Vagina (tissue), 2 donors: ENCODE results near the gene COQ7.

Source experiments
- CTCF ChIP-seq, 3 experiments: fragments of 450-650 bp in 2 of 3; fragments of 200-600 bp in 1 of 3; sonication (generic) in 1 of 3; IDR thresholded peaks; one replicate each; pipeline ENCODE4 v1.5.1; 2017 to 2019; ENCODE audit warnings: antibody characterized with exemption in 3 of 3, mild to moderate bottlenecking in 2 of 3, moderate library complexity in 2 of 3
- POLR2A ChIP-seq, 2 donors: fragments of 450-650 bp; IDR thresholded peaks; one replicate each; pipeline ENCODE4 v1.6.1; 2017; ENCODE audit warnings: antibody characterized with exemption in 2 of 2, mild to moderate bottlenecking in 2 of 2, moderate library complexity in 2 of 2
- POLR2AphosphoS5 ChIP-seq, 2 donors: sonication (generic); formaldehyde crosslinking; IDR thresholded peaks; one replicate each; pipeline ENCODE4 v1.9.0; 2017; ENCODE audit warnings: antibody characterized with exemption in 2 of 2, mild to moderate bottlenecking in 2 of 2, low read depth in 1 of 2; ENCODE audit not compliant: insufficient read depth in 1 of 2

GRCh38 chr16:19105131-19105530, 37.7 kb downstream of the COQ7 start:
- TF ChIP-seq CTCF (IDR thresholded peaks at IDR 0.05) (no peak), POLR2AphosphoS5 (IDR thresholded peaks at IDR 0.05; ENCODE audit: insufficient read depth in 1 of 2, low read depth in 1 of 2) (no peak), POLR2A (IDR thresholded peaks at IDR 0.05) (no peak)
